Kidney capillary endothelial cell (primary cell): ENCODE measurements around the gene SEMA7A.
"Not testable (repeated sequence)": the region's sequence is repeated elsewhere in the genome, so short reads cannot be mapped to it uniquely, and the experiment has no call there.

Experiments used
- DNase-seq: peaks from one replicate; pipeline ENCODE4 v3.0.0-alpha.2; 2018; ENCODE audit warnings: low spot score

The SEMA7A gene

GRCh38 chr15:74373056-74373650 lies 60.6 kb downstream of the SEMA7A start:
- no peak for DNase-seq

DNA sequence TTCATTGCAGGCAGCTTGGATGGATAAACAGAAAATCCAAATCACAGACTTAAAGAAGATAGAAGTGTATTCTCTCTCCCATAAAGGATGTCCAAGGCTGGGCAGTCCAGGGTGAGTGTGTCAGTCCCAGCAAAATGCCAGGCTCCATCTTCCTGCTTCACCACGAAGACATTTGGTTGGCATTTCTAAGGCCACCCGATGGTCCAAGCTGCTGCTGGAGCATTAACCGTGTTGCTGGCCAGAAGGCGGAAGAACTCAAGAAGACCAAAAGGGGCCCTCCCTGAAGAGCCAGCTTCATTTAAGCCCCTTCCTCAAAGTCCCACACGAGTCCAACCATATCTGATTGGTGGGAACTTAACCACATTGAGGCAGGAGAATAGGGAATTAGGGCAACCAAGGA lies 63.3 kb downstream of the SEMA7A start:
- DNase-seq = no peak

GRCh38 chr15:74369756-74370155 lies 64.0 kb downstream of the SEMA7A start:
- no peak for DNase-seq

DNA sequence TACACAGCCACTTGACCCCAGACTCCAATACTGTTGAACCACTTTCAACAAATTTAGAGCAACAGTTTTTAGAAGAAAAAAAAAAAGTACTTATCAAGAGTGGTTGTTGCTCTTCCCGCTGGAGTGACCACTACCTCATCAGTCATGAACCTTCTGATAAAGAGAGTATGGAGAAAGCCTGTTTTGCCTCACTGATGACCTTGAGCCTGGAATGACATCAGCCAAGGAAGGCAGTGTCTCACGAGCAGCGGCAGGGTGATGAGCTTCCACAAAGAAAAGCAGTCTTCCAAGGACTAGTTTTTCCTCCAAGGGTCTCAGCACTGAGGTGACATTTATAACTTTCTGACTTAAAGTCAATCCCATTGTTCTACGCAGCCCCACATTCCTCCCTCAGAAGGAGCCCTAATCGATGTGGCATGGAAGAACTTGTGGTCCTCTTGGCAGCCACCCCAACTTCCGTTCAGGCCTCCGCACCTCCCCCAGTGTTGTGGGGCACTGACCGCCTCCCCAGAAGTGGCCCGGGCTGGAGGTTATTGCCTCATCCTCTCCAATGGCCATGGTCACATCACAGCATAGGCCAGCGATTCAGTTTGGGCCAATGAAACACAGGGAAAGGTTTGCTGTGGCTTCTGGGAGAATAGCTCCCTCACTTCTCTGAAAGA lies 64.5 kb downstream of the SEMA7A start:
- DNase-seq = no peak

- DNase-seq = no peak
Observed at GRCh38 chr15:74368121-74368520, 65.6 kb downstream of the SEMA7A start.

- no peak for DNase-seq
Observed at GRCh38 chr15:74367296-74367854, 66.4 kb downstream of the SEMA7A start, which contains the start of gene CYP11A1. CYP11A1 (minus strand) TSS chr15:74367646; CDS start chr15:74367585, 61 bp downstream.

DNA sequence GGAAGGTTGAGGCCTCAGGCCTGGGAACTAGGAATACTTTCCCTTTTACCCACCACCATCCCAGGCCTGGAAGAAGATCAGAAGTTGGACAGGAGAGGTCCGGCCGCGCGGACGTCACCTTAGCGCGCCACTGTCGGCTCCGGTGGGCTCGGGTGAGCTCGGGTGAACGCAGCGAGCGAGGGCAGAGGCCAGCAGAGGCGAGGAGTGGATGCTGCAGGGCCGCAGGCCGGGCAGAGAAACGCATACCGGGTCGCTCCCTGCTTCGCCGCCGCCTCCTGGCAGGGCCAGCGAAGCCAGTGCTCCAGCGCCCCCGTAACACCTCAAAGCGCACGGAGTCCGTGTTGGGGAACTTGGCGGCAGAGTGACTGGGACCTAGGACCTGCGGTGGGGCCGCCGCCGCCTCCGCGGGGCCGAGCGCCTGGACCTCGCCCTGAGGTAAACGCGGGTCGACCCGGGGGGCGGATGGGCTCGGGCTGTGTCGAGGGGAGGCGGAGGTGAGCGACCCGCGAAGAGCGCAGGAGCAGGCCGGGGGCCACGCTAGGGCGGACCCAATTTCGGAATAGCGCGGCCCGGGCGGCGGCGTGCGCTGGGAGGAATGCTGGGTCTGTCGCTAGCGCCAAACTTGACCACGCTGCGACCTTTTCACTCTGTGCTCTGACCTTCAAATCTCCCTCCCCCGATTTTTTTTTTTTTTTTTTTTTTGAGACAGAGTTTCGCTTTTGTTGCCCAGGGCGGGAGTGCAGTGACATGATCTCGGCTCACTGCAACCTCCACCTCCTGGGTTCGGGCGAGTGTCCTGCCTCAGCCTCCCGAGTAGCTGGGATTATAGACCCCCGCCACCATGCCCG lies 67.9 kb downstream of the SEMA7A start:
- DNase-seq = peak; percentile 46

DNA sequence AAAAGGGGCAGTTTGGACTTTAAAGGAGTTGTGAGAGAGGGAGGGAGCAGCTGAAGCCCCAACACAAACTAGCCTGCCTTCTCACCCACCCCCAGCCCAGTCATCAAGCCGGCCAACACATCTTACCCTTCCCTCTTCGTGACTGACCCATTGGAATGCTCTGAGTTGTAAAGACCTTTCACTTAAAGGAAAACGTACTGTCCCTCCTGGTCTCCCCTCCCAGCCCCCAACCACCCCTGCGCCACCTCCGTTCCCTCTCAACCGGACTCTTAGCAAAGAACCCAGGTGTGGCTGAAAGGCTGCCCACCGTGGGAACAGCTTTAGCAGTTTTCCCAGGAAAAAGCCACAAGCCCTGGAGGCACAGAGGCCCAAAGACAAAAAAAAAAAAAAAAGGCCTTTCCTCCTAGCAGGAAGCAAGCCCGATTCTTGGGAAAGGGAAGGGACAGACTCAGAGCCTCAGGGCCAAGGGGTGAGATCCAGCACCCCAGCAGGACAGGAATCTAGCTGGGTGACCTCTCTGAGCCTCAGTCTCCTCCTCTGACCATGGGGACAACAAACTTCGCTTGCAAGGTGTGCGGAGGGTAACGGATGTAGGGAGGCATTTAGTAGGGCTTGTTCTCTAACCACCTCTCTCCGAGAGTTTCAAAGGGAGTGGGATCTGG lies 68.7 kb downstream of the SEMA7A start:
- no peak for DNase-seq

- no peak for DNase-seq
Observed at GRCh38 chr15:74362482-74362881, 71.3 kb downstream of the SEMA7A start.

- DNase-seq = not testable (repeated sequence)
Observed at GRCh38 chr15:74360855-74361254, 72.9 kb downstream of the SEMA7A start.

GRCh38 chr15:74359376-74359775 lies 74.4 kb downstream of the SEMA7A start:
- DNase-seq = not testable (repeated sequence)
